GM12875 (cell line): ENCODE data around the gene PHACTR1.

Experiments used
- H3K4me3 ChIP-seq: one replicate; pipeline ENCODE4 v1.5.1; 2011; ENCODE audit warnings: low read depth, low read length, control low read depth
- CTCF ChIP-seq: IDR thresholded peaks from 2 replicates; pipeline ENCODE4 v1.5.1; 2011; ENCODE audit warnings: low read depth, mild to moderate bottlenecking, control low read depth, inconsistent platforms, low read length, moderate library complexity, borderline replicate concordance; ENCODE audit not compliant: insufficient read depth

The PHACTR1 gene

GRCh38 chr6:13190376-13190775 is 473.8 kb downstream of the PHACTR1 start:
- no peak overlapping the region for H3K4me3 ChIP-seq
- no peak for TF ChIP-seq CTCF

- TF ChIP-seq CTCF: no peak
Observed at GRCh38 chr6:13191461-13191860, 474.9 kb downstream of the PHACTR1 start.

DNA sequence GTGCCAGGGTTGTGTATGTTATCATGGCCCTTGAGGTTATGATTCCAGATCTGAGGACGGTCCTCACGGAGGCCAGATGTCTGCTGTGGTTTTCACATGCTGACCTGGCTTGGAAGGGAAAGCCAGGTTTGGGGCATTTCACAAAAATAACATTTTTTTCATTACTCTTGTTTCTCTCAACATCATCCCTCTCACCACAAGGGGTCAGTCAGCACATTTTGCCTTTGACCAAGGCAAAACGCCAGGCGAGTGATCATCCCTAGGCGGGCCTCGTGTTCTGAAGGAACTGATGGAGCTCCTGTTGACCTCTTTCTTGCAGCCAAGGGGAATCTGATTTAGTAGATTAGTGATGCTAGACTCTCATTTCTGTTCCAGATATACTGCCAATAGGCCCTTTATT is 478.3 kb downstream of the PHACTR1 start:
- H3K4me3 ChIP-seq: no peak overlapping the region
- TF ChIP-seq CTCF: peak; percentile 58; the same call in 1 of the 2 replicates

More at GRCh38 chr6:13191461-13191860, 474.9 kb downstream of the PHACTR1 start:
- no peak overlapping the region for H3K4me3 ChIP-seq

DNA sequence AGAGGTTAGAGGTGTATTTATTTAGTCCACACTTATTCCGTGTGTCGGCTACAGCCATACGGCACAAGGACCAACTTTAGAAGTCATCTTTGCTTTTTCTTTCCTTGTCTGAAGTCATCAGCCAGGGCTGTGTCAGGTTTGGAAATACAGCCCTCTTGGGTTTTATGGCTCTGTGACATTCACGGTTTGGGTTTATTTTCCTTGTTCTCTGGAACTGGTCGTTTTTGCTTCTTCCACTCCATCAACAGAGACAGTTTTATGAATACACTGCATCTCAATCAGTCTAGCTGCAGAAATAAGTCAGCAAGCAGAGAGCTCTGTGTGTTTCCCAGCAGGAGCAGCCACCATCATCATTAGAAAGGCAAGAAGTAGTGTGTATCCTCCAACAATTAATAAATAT is 479.2 kb downstream of the PHACTR1 start:
- no peak overlapping the region for H3K4me3 ChIP-seq
- TF ChIP-seq CTCF: no peak

DNA sequence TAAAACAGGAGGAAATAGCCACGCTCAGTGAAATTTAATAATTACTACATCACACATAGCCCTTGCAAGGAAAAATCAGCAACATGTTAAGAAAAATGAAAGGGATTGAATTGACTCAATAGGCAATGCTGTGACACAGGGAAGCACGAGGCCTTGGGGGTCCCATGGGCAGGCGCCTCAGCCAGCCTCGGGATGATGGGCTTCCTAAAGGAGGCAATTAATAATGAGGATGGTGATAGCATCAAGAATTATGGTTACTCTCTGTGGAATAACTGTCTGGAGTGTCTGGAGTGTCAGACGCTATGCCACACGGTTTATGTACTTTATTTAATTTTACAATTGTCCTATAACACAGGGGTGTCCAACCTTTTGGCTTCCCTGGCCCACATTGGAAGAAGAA is 481.6 kb downstream of the PHACTR1 start:
- TF ChIP-seq CTCF: no peak
- H3K4me3 ChIP-seq: no peak overlapping the region

DNA sequence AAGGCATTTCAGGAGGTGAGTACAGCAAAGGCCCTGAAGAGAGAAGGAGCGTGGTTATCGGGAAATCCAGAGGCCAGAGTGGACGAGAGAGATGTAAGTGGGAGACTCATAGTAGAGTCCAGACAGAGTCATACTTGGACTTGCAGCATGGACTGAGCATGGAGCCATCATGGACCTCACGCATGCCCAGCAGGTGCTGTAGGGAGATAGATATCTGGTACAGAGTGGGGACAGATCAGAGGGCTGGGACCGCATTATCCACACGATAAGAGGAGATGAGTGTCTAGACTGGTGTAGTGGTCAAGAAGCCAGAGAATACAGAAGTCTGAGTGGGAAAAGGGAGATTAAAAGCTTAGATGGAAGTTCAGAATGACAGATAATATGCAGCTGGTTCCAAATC is 484.8 kb downstream of the PHACTR1 start:
- no peak overlapping the region for H3K4me3 ChIP-seq
- TF ChIP-seq CTCF: no peak

DNA sequence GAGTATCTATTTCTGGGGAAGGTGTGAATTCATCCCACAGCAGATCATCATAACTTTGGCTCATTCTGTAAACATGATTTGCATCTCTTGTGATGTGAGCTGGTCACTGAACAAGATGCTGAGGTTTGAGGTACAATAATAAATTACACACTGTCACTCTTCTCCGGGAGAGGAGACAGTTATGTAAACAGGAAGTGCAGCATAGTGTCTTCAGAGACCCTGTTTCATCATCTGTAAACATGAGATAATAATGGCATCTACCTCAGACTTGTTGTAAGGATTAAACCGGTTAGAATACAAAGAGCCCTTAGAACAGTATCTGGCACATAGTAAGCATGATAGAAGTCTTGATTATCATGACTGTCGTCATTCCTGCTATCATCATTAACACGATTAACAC is 486.6 kb downstream of the PHACTR1 start:
- TF ChIP-seq CTCF: no peak
- H3K4me3 ChIP-seq: no peak overlapping the region
